ENCODE measurements around the gene ACOX3.

GRCh38 chr4:8472689-8473197, 32.2 kb upstream of the ACOX3 start:
- TF ChIP-seq EP300 (IDR thresholded peaks at IDR 0.05; ENCODE audit: low read depth) (no peak), POLR2AphosphoS5 (IDR thresholded peaks at IDR 0.05) (peak in 2 of 3 donors; percentile 14 to 34), CTCF (IDR thresholded peaks at IDR 0.05) (no peak)
